ENCODE measurements around the gene NDUFB11. TPM values are rescaled to one million over a fixed set of nuclear protein-coding genes. Genes with fewer than 3 reads are reported as not detected.

NDUFB11 gene
- total RNA-seq, 2 donors from 2014 or later: 24.0 to 35.3 TPM

DNA sequence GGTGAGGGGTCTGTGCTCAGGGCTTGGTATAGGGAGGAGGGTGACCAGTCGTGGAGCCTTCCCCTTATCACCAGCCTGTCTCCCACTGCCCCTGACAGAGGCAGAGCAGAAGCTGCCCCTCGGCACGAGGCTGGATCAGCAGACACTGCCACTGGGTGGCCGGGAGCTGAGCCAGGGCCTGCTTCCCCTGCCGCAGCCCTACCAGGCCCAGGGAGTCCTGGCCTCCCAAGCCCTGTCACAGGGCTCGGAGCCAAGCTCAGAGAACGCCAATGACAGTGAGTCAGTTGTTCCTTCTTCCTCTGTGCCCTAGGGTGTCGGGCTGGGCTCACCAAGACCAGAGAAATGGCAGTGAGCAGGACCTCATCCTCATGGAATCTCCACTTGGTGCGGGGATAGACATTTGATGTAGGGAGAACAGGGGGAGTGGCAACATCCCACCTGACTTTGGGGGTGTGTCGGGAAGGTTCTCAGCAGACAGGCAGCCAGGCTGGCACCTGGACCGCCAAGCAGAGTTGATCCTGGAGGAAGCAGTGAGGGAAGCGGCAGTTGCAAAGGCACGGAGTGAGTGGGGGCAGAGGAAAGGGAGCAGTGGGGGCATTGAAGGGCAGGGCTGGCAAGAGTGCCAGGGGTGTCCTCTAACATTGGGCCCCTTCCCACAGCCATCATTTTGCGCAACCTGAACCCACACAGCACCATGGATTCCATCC is 34.9 kb upstream of the NDUFB11 start:
- Histone ChIP-seq H3K27ac (peak overlapping the region in 1 of 2 donors; percentile 44), H3K9me3 (no peaks in the 10 kb centered on the region), H3K4me1 (ENCODE audit: control insufficient read depth in 1 of 2, low read depth in 2 of 2) (no peaks in the 10 kb centered on the region), H3K4me3 (no peak overlapping the region), H3K36me3 (peaks cover 41% of the 10 kb centered on the region), H3K27me3 (replicated peaks; ENCODE audit: insufficient read depth) (no peaks in the 10 kb centered on the region)
- TF ChIP-seq, protein P1, sequence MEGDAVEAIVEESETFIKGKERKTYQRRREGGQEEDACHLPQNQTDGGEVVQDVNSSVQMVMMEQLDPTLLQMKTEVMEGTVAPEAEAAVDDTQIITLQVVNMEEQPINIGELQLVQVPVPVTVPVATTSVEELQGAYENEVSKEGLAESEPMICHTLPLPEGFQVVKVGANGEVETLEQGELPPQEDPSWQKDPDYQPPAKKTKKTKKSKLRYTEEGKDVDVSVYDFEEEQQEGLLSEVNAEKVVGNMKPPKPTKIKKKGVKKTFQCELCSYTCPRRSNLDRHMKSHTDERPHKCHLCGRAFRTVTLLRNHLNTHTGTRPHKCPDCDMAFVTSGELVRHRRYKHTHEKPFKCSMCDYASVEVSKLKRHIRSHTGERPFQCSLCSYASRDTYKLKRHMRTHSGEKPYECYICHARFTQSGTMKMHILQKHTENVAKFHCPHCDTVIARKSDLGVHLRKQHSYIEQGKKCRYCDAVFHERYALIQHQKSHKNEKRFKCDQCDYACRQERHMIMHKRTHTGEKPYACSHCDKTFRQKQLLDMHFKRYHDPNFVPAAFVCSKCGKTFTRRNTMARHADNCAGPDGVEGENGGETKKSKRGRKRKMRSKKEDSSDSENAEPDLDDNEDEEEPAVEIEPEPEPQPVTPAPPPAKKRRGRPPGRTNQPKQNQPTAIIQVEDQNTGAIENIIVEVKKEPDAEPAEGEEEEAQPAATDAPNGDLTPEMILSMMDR (IDR thresholded peaks at IDR 0.05): no peak
- DNase-seq (ENCODE audit: low spot score) (peak; percentile 6), ATAC-seq (ENCODE audit: insufficient number of reproducible peaks, low FRiP score, low read depth) (peak; percentile 60)

DNA sequence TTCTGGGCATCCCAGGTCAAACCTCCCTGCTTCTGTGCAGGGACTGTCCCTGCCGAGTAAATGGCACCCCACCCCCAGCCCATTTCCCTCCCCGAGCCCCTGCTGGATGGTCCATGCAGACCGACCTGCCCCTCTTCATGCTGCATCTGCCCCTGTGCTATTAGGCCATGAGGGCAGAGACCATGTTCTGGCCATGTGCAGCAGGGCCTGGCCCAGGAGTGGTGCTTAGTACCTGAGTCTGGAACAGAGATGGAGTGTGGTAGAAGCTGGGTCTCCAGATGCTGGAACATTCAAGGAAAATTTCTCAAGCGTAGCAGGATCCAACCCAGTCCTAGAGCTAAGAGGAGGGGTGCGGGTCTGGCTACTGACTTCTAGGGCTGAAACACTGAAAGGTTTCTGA is 33.8 kb upstream of the NDUFB11 start:
- no peak overlapping the region for H3K4me3 ChIP-seq
- H3K27ac ChIP-seq: no peak overlapping the region

DNA sequence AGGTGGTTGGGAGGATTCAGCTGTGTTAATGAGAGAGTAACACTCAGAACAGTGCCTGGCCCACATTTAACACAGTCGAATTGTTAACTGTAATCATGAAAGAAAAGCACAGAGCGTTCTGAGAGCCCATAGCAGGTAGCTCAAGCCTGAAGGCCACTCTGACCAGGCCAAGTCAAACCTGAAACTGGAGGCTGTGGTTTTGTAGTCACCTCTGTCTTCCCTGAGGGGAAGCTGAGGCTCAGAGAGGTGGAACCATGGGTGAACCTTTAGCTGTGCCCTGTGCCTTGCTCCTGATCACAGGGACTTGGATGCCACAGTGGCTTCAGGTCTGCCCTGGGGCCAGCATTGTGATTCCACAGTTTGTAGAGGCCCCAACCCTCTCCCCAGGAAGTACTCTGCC is 32.6 kb upstream of the NDUFB11 start:
- H3K9me3 ChIP-seq: no peaks in the 10 kb centered on the region
- ATAC-seq (ENCODE audit: insufficient number of reproducible peaks, low FRiP score, low read depth) (no peak), DNase-seq (ENCODE audit: low spot score) (no peak)
- no peaks in the 10 kb centered on the region for H3K4me1 ChIP-seq (ENCODE audit: control insufficient read depth in 1 of 2, low read depth in 2 of 2)
- H3K27me3 ChIP-seq (replicated peaks; ENCODE audit: insufficient read depth): no peaks in the 10 kb centered on the region
- H3K27ac ChIP-seq: no peak overlapping the region
- no peak overlapping the region for H3K4me3 ChIP-seq
- H3K36me3 ChIP-seq: peaks cover 43% of the 10 kb centered on the region
- TF ChIP-seq, protein P1 (IDR thresholded peaks at IDR 0.05): no peak

More for the DNA sequence above, 33.8 kb upstream of the NDUFB11 start:
- DNase-seq (ENCODE audit: low spot score): no peak
- TF ChIP-seq, protein P1 (IDR thresholded peaks at IDR 0.05): no peak
- H3K36me3 ChIP-seq: peaks cover 46% of the 10 kb centered on the region
- H3K27me3 ChIP-seq (replicated peaks; ENCODE audit: insufficient read depth): no peaks in the 10 kb centered on the region
- no peak for ATAC-seq (ENCODE audit: insufficient number of reproducible peaks, low FRiP score, low read depth)
- H3K9me3 ChIP-seq: no peaks in the 10 kb centered on the region
- no peaks in the 10 kb centered on the region for H3K4me1 ChIP-seq (ENCODE audit: control insufficient read depth in 1 of 2, low read depth in 2 of 2)

DNA sequence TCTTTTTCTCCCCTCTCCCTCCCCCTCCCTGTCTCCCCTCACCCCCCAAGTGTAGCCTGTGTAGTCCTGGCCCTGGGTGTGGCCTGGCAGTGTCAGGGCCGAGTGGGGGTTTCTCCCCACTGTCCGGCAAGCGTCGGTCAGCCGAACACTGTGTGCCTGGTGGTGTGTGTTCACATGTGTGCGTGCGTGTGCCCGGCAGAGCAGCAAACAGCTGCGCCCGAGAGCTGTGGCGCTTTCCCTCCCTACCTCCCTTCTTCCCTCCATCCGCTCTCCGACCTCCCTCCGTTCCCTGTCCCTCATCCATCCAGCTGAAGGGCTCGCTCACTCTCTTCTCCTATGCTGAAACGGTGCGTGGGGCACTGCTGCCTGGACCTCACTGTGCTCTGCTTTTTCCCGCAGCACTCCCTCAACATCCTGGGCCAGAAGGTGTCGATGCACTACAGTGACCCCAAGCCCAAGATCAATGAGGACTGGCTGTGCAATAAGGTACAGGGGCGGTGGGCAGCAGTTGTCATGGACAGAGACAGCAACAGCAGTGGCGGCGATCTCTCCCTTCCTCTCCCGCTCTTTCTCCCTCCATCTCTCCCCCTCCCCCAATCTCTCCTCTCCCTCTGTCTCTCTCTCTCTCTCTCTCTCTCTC is 31.7 kb upstream of the NDUFB11 start:
- TF ChIP-seq, protein P1 (IDR thresholded peaks at IDR 0.05): no peak
- Histone ChIP-seq H3K36me3 (peaks cover 41% of the 10 kb centered on the region), H3K9me3 (no peaks in the 10 kb centered on the region), H3K27me3 (replicated peaks; ENCODE audit: insufficient read depth) (no peaks in the 10 kb centered on the region), H3K4me3 (no peak overlapping the region), H3K4me1 (ENCODE audit: control insufficient read depth in 1 of 2, low read depth in 2 of 2) (no peaks in the 10 kb centered on the region), H3K27ac (no peak overlapping the region)
- no peak for ATAC-seq (ENCODE audit: insufficient number of reproducible peaks, low FRiP score, low read depth)
- no peak for DNase-seq (ENCODE audit: low spot score)

DNA sequence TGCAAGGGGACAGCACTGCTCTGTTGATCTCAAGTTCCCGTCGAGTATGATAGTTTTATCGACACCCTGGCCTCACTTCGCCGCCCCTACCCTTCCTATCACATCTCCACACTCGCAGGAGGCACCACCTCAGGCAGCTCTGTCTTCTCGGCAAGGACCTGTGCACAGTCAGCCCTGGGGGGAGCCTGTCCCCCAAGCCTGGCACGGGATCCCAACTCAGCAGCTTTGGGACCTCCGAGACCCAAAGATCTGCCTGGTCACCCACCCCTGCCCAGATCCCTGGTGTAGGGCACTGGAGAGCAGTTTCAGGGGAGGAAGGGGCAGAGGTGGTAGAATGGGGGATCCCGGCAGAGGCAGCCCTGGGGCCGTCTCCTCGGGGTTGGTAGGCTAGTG is 31.1 kb upstream of the NDUFB11 start:
- H3K27me3 ChIP-seq (replicated peaks; ENCODE audit: insufficient read depth): no peaks in the 10 kb centered on the region
- H3K36me3 ChIP-seq: peaks cover 41% of the 10 kb centered on the region
- no peak overlapping the region for H3K27ac ChIP-seq
- no peak for DNase-seq (ENCODE audit: low spot score)
- no peak for ATAC-seq (ENCODE audit: insufficient number of reproducible peaks, low FRiP score, low read depth)
- no peak overlapping the region for H3K4me3 ChIP-seq
- H3K4me1 ChIP-seq (ENCODE audit: control insufficient read depth in 1 of 2, low read depth in 2 of 2): no peaks in the 10 kb centered on the region
- no peaks in the 10 kb centered on the region for H3K9me3 ChIP-seq
- TF ChIP-seq, protein P1 (IDR thresholded peaks at IDR 0.05): no peak
